Brain microvascular endothelial cell (primary cell): Measurements from ENCODE around the gene IL20.
A peak's percentile ranks its signal among the peaks of the same experiment; 100 is the strongest.

Experiments
- DNase-seq: peaks from one replicate; pipeline ENCODE4 v3.0.0-alpha.2; 2020
- H3K27ac ChIP-seq: fragments of 250-450 bp; sonication (Bioruptor Pico); 2 replicates; pipeline ENCODE4 v1.5.1; 2020; ENCODE audit warnings: mild to moderate bottlenecking, moderate library complexity
- H3K27me3 ChIP-seq: fragments of 250-450 bp; sonication (Bioruptor Pico); replicated peaks from 2 replicates; pipeline ENCODE4 v1.5.1; 2020; ENCODE audit warnings: mild to moderate bottlenecking
- H3K36me3 ChIP-seq: fragments of 250-450 bp; sonication (Bioruptor Pico); replicated peaks from 2 replicates; pipeline ENCODE4 v1.5.1; 2020; ENCODE audit warnings: mild to moderate bottlenecking
- H3K4me3 ChIP-seq: 2 replicates; pipeline ENCODE4 v1.5.1; 2011; ENCODE audit warnings: low read depth, mild to moderate bottlenecking, control low read depth, low read length, moderate library complexity
- in situ Hi-C: cut with HindIII; loops from 2 replicates; pipeline ENCODE4 v1.10.0; 2017; ENCODE audit warnings: low sequenced_read_pairs, low pct_ligation_motif_present
- TF ChIP-seq, protein P1 (sequence below): IDR thresholded peaks from 2 replicates; pipeline ENCODE4 v1.5.1; 2011; ENCODE audit warnings: low read depth, mild to moderate bottlenecking, moderate library complexity, low read length, control low read depth, inconsistent platforms; ENCODE audit errors: missing control alignments

IL20 gene

DNA sequence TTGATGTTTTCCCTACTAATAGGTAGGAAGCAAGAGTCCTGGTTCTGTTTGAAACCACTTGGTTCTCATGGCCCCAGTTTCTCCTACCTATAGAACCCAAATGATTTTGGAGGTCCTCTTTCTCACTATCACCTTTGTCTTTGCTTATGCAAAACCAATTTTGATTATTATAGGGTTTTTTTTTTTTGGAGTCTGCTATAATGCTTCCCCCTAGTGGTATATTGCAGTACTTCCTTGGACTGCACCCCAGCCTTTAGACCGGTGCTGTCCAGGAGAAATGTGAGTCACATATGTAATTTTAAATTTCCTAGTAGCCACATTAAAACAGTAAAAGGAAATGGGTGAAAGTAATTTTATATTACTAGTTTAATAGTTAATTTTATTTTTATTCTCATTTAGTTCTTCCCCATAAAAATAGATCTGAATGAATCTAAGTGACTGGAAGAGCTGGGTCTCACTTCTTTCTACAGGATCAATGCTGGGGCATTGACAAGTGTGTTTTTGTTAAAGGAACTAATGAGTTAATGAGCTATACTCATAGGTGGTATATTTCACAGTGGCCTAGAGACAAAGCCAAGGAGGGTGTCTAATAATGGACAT lies 45.7 kb downstream of the IL20 start:
- DNase-seq, result peak; percentile 60
- in situ Hi-C loops, result no loop called here
- H3K27me3 ChIP-seq, result peaks cover 27% of the 10 kb centered on the region
- no peak overlapping the region for H3K4me3 ChIP-seq
- no peak overlapping the region for H3K27ac ChIP-seq
- H3K36me3 ChIP-seq, result no peaks in the 10 kb centered on the region
- TF ChIP-seq, protein P1, sequence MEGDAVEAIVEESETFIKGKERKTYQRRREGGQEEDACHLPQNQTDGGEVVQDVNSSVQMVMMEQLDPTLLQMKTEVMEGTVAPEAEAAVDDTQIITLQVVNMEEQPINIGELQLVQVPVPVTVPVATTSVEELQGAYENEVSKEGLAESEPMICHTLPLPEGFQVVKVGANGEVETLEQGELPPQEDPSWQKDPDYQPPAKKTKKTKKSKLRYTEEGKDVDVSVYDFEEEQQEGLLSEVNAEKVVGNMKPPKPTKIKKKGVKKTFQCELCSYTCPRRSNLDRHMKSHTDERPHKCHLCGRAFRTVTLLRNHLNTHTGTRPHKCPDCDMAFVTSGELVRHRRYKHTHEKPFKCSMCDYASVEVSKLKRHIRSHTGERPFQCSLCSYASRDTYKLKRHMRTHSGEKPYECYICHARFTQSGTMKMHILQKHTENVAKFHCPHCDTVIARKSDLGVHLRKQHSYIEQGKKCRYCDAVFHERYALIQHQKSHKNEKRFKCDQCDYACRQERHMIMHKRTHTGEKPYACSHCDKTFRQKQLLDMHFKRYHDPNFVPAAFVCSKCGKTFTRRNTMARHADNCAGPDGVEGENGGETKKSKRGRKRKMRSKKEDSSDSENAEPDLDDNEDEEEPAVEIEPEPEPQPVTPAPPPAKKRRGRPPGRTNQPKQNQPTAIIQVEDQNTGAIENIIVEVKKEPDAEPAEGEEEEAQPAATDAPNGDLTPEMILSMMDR, result peak; percentile 77

DNA sequence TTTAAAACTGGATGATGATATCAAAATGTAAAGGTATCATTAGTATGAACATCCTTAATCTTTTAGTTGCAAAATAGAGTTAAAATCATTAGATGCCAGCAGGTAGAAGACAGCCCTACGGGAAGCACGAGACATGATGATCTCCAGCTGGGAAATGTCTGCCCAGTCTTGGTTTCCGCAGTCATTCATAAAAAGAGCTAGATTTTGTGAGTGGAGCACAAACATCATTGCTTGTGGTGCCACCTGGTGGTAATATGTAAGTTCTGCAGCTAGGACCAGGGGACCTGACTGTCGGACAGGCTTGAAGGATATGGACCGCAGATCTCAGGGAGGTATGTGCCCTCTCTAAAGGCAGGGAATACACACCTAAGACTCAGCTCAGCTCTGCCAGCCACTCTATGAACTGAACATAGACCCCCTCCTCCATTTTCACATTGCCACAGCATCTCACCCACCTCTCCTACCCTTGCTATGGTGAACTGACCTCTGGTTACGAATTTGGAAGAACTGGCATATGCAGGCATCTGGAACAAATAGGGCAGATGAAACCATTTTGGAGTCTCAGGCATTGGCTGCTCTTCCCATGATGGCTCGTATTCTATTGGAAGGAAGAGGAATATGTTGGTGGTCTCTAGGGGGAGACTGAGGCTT lies 47.1 kb downstream of the IL20 start:
- DNase-seq, result peak; percentile 79
- TF ChIP-seq, protein P1, result peak; percentile 83
- Histone ChIP-seq H3K27me3 (peaks cover 27% of the 10 kb centered on the region), H3K4me3 (no peak overlapping the region), H3K36me3 (no peaks in the 10 kb centered on the region), H3K27ac (no peak overlapping the region)
- in situ Hi-C loops, result no loop called here

DNA sequence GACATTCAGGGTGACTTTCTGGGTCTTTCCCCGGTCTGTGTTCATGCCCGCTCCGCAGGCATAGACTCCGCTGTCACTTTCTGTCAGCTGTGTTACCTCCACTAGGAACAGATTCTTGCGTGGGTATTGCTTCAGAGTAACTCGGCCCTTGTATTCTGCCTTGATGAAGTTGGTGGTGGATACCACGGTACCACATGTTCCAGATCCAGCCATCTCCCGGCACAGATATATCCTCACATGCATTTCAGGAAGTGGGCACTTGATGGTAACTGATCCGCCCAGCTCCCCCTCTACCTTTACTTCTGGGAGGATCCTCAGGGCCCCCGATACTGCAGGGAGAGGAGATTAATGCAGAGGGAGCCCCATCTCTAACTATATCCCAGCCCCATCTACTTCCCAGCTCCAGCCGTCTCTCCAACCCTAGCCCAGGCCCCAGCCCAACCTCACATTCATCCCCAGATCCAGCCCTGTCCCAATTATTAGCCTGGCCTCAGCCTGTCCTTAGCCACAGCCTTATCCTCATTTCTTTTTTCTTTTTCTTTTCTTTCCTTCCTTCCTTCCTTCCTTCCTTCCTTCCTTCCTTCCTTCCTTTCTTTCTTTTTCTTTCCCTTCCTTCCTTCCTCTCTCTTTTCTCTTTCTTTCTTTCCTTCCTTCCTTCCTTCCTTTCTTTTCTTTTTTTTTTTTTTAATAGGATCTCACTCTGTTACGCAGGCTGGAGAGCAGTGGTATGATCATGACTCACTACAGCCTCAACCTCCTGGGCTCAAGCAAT lies 48.5 kb downstream of the IL20 start:
- no peaks in the 10 kb centered on the region for H3K36me3 ChIP-seq
- TF ChIP-seq, protein P1, result no peak
- in situ Hi-C loops, result no loop called here
- H3K4me3 ChIP-seq, result no peak overlapping the region
- peaks cover 25% of the 10 kb centered on the region for H3K27me3 ChIP-seq
- DNase-seq, result no peak
- no peak overlapping the region for H3K27ac ChIP-seq

DNA sequence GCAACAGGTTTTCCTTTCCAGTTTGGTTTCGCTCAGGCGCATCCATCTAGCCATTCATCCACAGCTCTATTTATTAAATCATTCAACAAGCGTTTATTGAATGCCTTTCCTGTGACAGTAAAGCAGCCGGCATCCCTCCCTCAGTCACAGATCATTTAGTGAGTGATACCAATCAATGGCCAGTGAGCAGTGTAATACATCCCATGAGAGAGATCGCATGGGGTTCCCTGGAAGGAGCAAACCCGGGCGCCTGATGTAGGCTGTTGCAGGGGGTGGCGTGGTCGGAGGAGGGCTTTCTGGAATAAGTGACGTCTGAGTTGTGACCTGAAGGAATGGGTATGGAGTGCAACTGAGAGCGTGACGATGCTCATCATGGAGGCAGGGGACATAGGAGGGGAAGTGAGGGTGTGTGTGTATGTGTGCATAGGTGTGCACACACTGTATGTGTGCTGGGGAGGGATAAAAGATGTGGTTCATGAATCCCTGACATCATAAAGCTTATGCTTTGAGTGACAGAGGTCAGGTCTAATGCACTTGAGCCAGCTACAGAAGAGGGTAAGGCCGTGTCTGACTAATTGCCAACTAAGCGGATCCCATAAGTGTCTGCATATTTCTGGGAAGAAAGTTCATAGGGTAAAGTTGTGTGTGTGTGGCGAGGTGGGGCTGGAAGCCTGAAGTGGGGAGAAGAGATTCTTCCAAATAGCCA lies 49.8 kb downstream of the IL20 start:
- Histone ChIP-seq H3K36me3 (no peaks in the 10 kb centered on the region), H3K27ac (no peak overlapping the region), H3K27me3 (peaks cover 13% of the 10 kb centered on the region), H3K4me3 (no peak overlapping the region)
- in situ Hi-C loops, result no loop called here
- no peak for DNase-seq
- TF ChIP-seq, protein P1, result no peak

DNA sequence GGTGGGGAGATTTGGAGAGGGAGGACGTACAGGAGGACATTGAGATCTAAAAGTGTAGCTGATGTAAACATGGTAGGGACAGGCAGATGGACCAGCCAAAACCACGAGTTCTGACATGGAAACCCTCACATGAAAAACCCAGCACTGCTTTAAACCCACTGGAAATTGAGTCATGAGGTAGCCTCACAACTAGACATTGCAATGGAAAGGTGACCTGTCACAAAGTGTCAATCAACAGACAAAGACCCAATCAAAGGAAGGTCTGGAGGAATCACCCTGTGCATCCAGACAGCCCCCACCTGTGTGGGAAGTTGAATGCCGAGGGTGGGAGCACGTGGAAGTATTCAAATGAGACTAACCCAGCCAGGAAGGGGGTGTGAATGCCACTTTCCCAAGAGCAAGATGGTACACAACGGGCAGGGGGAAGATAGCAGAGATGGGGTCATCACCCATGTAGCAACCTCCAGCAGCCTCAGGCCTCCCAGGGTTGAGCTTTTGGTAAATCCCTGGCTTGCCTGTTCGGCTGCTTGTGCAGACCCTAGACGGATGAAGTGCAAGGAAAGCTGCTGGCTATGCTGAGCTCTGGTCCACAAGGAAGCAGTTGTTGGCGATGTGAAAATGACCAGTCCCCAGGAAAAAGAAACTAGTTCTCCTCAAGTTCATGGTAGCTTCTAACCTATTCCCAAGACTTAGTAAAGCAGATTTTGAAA lies 50.7 kb downstream of the IL20 start:
- Histone ChIP-seq H3K4me3 (no peak overlapping the region), H3K27ac (no peak overlapping the region), H3K27me3 (peaks cover 11% of the 10 kb centered on the region), H3K36me3 (no peaks in the 10 kb centered on the region)
- TF ChIP-seq, protein P1, result no peak
- DNase-seq, result no peak
- in situ Hi-C loops, result no loop called here
